Measurements from ENCODE around the gene SYCP2. TPM values are rescaled to one million over a fixed set of nuclear protein-coding genes. Genes with fewer than 3 reads are reported as not detected.

The SYCP2 gene
- total RNA-seq, 1 donor from 2014 or later, result 0.88 TPM

- H3K79me2 ChIP-seq (ENCODE audit: low read depth), result no peaks in the 10 kb centered on the region
- Mint-ChIP-seq H3K27ac (no peak overlapping the region), H3K9me3 (no peaks in the 10 kb centered on the region), H3K4me1 (peaks cover 30% of the 10 kb centered on the region), H3K27me3 (ENCODE audit: insufficient read depth, low read depth) (peaks cover 2% of the 10 kb centered on the region), H3K36me3 (peaks cover 5% of the 10 kb centered on the region), H3K4me3 (peak overlapping the region; percentile 46)
- H3K4me3 ChIP-seq, result no peak overlapping the region
- H3K27me3 ChIP-seq, result peaks cover 70% of the 10 kb centered on the region
- no peak for DNase-seq (ENCODE audit: low spot score)
- H3K36me3 ChIP-seq, result no peaks in the 10 kb centered on the region
- peaks cover 9% of the 10 kb centered on the region for H3K4me1 ChIP-seq
- H2AFZ ChIP-seq (replicated peaks), result no peak overlapping the region
- H3K9ac ChIP-seq, result no peak overlapping the region
- H3F3A ChIP-seq (ENCODE audit: low read depth), result peaks cover 17% of the 10 kb centered on the region
- H3K27ac ChIP-seq, result no peak overlapping the region
- no peaks in the 10 kb centered on the region for H4K20me1 ChIP-seq (ENCODE audit: low read depth)
- H3K4me2 ChIP-seq, result no peak overlapping the region
- no peaks in the 10 kb centered on the region for H3K9me3 ChIP-seq (ENCODE audit: low read depth)
- TF ChIP-seq EZH2phosphoT487 (IDR thresholded peaks at IDR 0.05) (no peak), CTCF (IDR thresholded peaks at IDR 0.05) (no peak), EZH2 (IDR thresholded peaks at IDR 0.05) (no peak)
Observed at GRCh38 chr20:59937150-59937549, 3.7 kb upstream of the SYCP2 start.

- Histone ChIP-seq H3K27ac (no peak overlapping the region), H3K27me3 (peaks cover 70% of the 10 kb centered on the region), H3K4me2 (no peak overlapping the region), H3K9me3 (ENCODE audit: low read depth) (no peaks in the 10 kb centered on the region), H3K79me2 (ENCODE audit: low read depth) (no peaks in the 10 kb centered on the region), H3F3A (ENCODE audit: low read depth) (peaks cover 14% of the 10 kb centered on the region), H4K20me1 (ENCODE audit: low read depth) (no peaks in the 10 kb centered on the region), H3K36me3 (no peaks in the 10 kb centered on the region), H3K4me1 (peaks cover 4% of the 10 kb centered on the region), H3K9ac (no peak overlapping the region), H3K4me3 (no peak overlapping the region), H2AFZ (replicated peaks) (no peak overlapping the region)
- Mint-ChIP-seq H3K36me3 (peaks cover 5% of the 10 kb centered on the region), H3K27me3 (ENCODE audit: insufficient read depth, low read depth) (peaks cover 2% of the 10 kb centered on the region), H3K27ac (no peak overlapping the region), H3K4me1 (peaks cover 32% of the 10 kb centered on the region), H3K4me3 (no peak overlapping the region), H3K9me3 (no peaks in the 10 kb centered on the region)
- DNase-seq (ENCODE audit: low spot score), result no peak
- no peak for TF ChIP-seq EZH2phosphoT487 (IDR thresholded peaks at IDR 0.05)
- TF ChIP-seq EZH2 (IDR thresholded peaks at IDR 0.05), result no peak
- no peak for TF ChIP-seq CTCF (IDR thresholded peaks at IDR 0.05)
Observed at GRCh38 chr20:59936409-59936808, 3.0 kb upstream of the SYCP2 start.

GRCh38 chr20:59935457-59936185 is 2.2 kb upstream of the SYCP2 start:
- Histone ChIP-seq H3K27me3 (peaks cover 70% of the 10 kb centered on the region), H3F3A (ENCODE audit: low read depth) (peaks cover 7% of the 10 kb centered on the region), H3K4me1 (no peaks in the 10 kb centered on the region), H3K9me3 (ENCODE audit: low read depth) (no peaks in the 10 kb centered on the region), H3K4me2 (no peak overlapping the region), H4K20me1 (ENCODE audit: low read depth) (no peaks in the 10 kb centered on the region), H3K27ac (no peak overlapping the region), H3K4me3 (no peak overlapping the region), H2AFZ (replicated peaks) (no peak overlapping the region), H3K36me3 (no peaks in the 10 kb centered on the region), H3K9ac (no peak overlapping the region), H3K79me2 (ENCODE audit: low read depth) (no peaks in the 10 kb centered on the region)
- peaks cover 30% of the 10 kb centered on the region for H3K4me1 Mint-ChIP-seq
- no peak overlapping the region for H3K27ac Mint-ChIP-seq
- DNase-seq (ENCODE audit: low spot score), result no peak
- H3K27me3 Mint-ChIP-seq (ENCODE audit: insufficient read depth, low read depth), result peaks cover 6% of the 10 kb centered on the region
- TF ChIP-seq CTCF (IDR thresholded peaks at IDR 0.05) (no peak), EZH2phosphoT487 (IDR thresholded peaks at IDR 0.05) (no peak), EZH2 (IDR thresholded peaks at IDR 0.05) (no peak)
- peaks cover 5% of the 10 kb centered on the region for H3K36me3 Mint-ChIP-seq
- H3K4me3 Mint-ChIP-seq, result no peak overlapping the region
- no peaks in the 10 kb centered on the region for H3K9me3 Mint-ChIP-seq

Measured in neural progenitor cell (in vitro differentiated cells).